HepG2 (cell line): ENCODE measurements around the gene HDGF. TPM values are rescaled to one million over a fixed set of nuclear protein-coding genes. Genes with fewer than 3 reads are reported as not detected.

Source experiments
- HBP1 ChIP-seq: IDR thresholded peaks from 2 replicates; pipeline ENCODE4 v1.6.1; 2016; ENCODE audit warnings: low read depth, control low read depth
- LBX2 ChIP-seq: sonication (generic); formaldehyde crosslinking; IDR thresholded peaks from 2 replicates; pipeline ENCODE4 v1.5.0; 2020; ENCODE audit warnings: missing genetic modification reagents, mild to moderate bottlenecking, borderline replicate concordance
- MAFG ChIP-seq: sonication (generic); formaldehyde crosslinking; IDR thresholded peaks from 2 replicates; pipeline ENCODE4 v1.5.1; 2020; ENCODE audit warnings: mild to moderate bottlenecking, missing genetic modification reagents
- MEF2D ChIP-seq: sonication (generic); formaldehyde crosslinking; IDR thresholded peaks from 2 replicates; pipeline ENCODE4 v1.5.1; 2020; ENCODE audit warnings: mild to moderate bottlenecking, missing genetic modification reagents
- SP1 ChIP-seq, 2 experiments: fragments of 450-650 bp in 1 of 2; sonication (generic) in 1 of 2; formaldehyde crosslinking in 1 of 2; IDR thresholded peaks; 2 replicates each; pipeline versions ENCODE4 v1.4.0 to v1.6.1; 2016 to 2020; ENCODE audit warnings: missing genetic modification reagents in 1 of 2
- SP4 ChIP-seq: sonication (generic); formaldehyde crosslinking; IDR thresholded peaks from 2 replicates; pipeline ENCODE4 v1.8.1; 2023; ENCODE audit warnings: mild to moderate bottlenecking, missing genetic modification reagents
- UBTF ChIP-seq: sonication (generic); formaldehyde crosslinking; IDR thresholded peaks from 2 replicates; pipeline ENCODE4 v1.4.0; 2020; ENCODE audit warnings: mild to moderate bottlenecking, missing genetic modification reagents
- ZBTB38 ChIP-seq: sonication (generic); formaldehyde crosslinking; IDR thresholded peaks from 2 replicates; pipeline ENCODE4 v1.5.1; 2020; ENCODE audit warnings: mild to moderate bottlenecking, missing genetic modification reagents
- ZBTB40 ChIP-seq, 2 experiments: fragments of 450-650 bp in 1 of 2; sonication (generic) in 1 of 2; formaldehyde crosslinking in 1 of 2; IDR thresholded peaks; 2 replicates each; pipeline versions ENCODE4 v1.6.1 to v1.8.0; 2016 to 2022; ENCODE audit warnings: antibody characterized with exemption in 1 of 2, mild to moderate bottlenecking in 1 of 2, missing genetic modification reagents in 1 of 2
- ZBTB42 ChIP-seq: sonication (generic); formaldehyde crosslinking; IDR thresholded peaks from 2 replicates; pipeline ENCODE4 v1.5.0; 2020; ENCODE audit warnings: mild to moderate bottlenecking, missing genetic modification reagents
- ZNF451 ChIP-seq: sonication (generic); formaldehyde crosslinking; IDR thresholded peaks from 2 replicates; pipeline ENCODE4 v1.5.0; 2020; ENCODE audit warnings: mild to moderate bottlenecking, missing genetic modification reagents
- ZNF501 ChIP-seq: sonication (generic); formaldehyde crosslinking; IDR thresholded peaks from 2 replicates; pipeline ENCODE4 v1.5.1; 2020; ENCODE audit warnings: mild to moderate bottlenecking, moderate library complexity, missing genetic modification reagents
- ZNF616 ChIP-seq: sonication (generic); formaldehyde crosslinking; IDR thresholded peaks from 2 replicates; pipeline ENCODE4 v1.5.0; 2020; ENCODE audit warnings: low read depth, mild to moderate bottlenecking, missing genetic modification reagents
- polyA plus RNA-seq, 8 experiments: library from polyadenylated mRNA; depleted of rRNA in 3 of 8; stranded (reverse) in 7 of 8; unstranded in 1 of 8; fragments of >200 nt; fragmentation: Illumina TruSeq in 4 of 8; extraction: Trizol in 4 of 8; gene quantifications; 2 replicates each; pipeline versions ENCODE4 v1.2.1 to v1.2.3, GENCODE V29; 2011 to 2016; ENCODE audit warnings: low read depth in 4 of 8, missing spikeins in 1 of 8, mixed read lengths in 1 of 8; ENCODE audit not compliant: insufficient read depth in 1 of 8
- total RNA-seq, 5 experiments: library from RNA; depleted of rRNA; stranded (reverse); fragments of >200 nt; fragmentation: Illumina TruSeq; extraction: Trizol; gene quantifications; 2 replicates each; pipeline ENCODE4 v1.2.3, GENCODE V29; 2016; ENCODE audit warnings: low read depth in 1 of 5

The HDGF gene
- total and polyA plus RNA-seq, 2 of the 13 experiments (the other 11 are each of a cell fraction or from before 2014, with no cell fraction given) = 156 to 196 TPM

- TF ChIP-seq ZBTB40 (IDR thresholded peaks at IDR 0.05) = no peak
- peak; percentile 66 for TF ChIP-seq ZBTB40 (CRISPR knock-in tag; IDR thresholded peaks at IDR 0.05)
- TF ChIP-seq ZBTB38 = peak; percentile 58; the same call in 1 of the 2 replicates
- peak; percentile 47; the same call in 1 of the 2 replicates for TF ChIP-seq SP4
- peak; percentile 100 for TF ChIP-seq UBTF
- peak; percentile 64; the same call in 1 of the 2 replicates for TF ChIP-seq MEF2D (CRISPR knock-in tag)
- peak; percentile 79 for TF ChIP-seq ZNF501 (CRISPR knock-in tag)
- no peak for TF ChIP-seq LBX2
- TF ChIP-seq ZNF451 (CRISPR knock-in tag) = 0 out of 2 replicates have a peak, but pooled peaks have one; percentile 13
- no peak for TF ChIP-seq SP1 (IDR thresholded peaks at IDR 0.05)
- peak; percentile 41; the same call in 1 of the 2 replicates for TF ChIP-seq SP1 (CRISPR knock-in tag; IDR thresholded peaks at IDR 0.05)
- peak; percentile 49; the same call in 1 of the 2 replicates for TF ChIP-seq HBP1 (CRISPR knock-in tag)
- TF ChIP-seq ZNF616 (CRISPR knock-in tag) = no peak; the same call in 1 of the 2 replicates
- no peak for TF ChIP-seq MAFG (CRISPR knock-in tag)
- TF ChIP-seq ZBTB42 (CRISPR knock-in tag) = peak; percentile 64; the same call in 1 of the 2 replicates
These were observed 15.8 kb upstream of the HDGF start, which contains the start of gene PRCC (continued) for GRCh38 chr1:156767101-156767878.
